ENCODE results near the gene STS. TPM values are rescaled to one million over a fixed set of nuclear protein-coding genes. Genes with fewer than 3 reads are reported as not detected.

Gene STS
- total RNA-seq, 3 donors from 2014 or later (not counting 1 experiment from before 2014, with no cell fraction given): 2.4 to 4.6 (median 2.8) TPM

- H3K4me3 ChIP-seq (ENCODE audit: low read length): no peak overlapping the region
- Mint-ChIP-seq H3K4me1 (peaks cover 7 to 21% of the 10 kb centered on the region in 2 donors), H3K4me3 (peak overlapping the region; percentile 85), H3K27me3 (ENCODE audit: low read depth in 2 of 2) (no peaks in the 10 kb centered on the region), H3K9me3 (no peaks in the 10 kb centered on the region), H3K27ac (peak overlapping the region; percentile 75 to 92), H3K36me3 (no peaks in the 10 kb centered on the region)
- no peak overlapping the region for H3K27ac ChIP-seq (ENCODE audit: low read length)
- DNase-seq (no peak), ATAC-seq (no peak)
- no peaks in the 10 kb centered on the region for H3K27me3 ChIP-seq (ENCODE audit: control insufficient read depth, insufficient read depth, low read length)
- TF ChIP-seq, protein P1, sequence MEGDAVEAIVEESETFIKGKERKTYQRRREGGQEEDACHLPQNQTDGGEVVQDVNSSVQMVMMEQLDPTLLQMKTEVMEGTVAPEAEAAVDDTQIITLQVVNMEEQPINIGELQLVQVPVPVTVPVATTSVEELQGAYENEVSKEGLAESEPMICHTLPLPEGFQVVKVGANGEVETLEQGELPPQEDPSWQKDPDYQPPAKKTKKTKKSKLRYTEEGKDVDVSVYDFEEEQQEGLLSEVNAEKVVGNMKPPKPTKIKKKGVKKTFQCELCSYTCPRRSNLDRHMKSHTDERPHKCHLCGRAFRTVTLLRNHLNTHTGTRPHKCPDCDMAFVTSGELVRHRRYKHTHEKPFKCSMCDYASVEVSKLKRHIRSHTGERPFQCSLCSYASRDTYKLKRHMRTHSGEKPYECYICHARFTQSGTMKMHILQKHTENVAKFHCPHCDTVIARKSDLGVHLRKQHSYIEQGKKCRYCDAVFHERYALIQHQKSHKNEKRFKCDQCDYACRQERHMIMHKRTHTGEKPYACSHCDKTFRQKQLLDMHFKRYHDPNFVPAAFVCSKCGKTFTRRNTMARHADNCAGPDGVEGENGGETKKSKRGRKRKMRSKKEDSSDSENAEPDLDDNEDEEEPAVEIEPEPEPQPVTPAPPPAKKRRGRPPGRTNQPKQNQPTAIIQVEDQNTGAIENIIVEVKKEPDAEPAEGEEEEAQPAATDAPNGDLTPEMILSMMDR (IDR thresholded peaks at IDR 0.05): no peak
- intact Hi-C loops (cut with micrococcal nuclease): loop anchor here (10.0 kb wide), 1 partner anchor 779 kb away; the partner anchor contains the start of gene PNPLA4
- no peaks in the 10 kb centered on the region for H3K36me3 ChIP-seq (ENCODE audit: control insufficient read depth, insufficient read depth, low read length)
- WGBS (ENCODE audit: insufficient coverage): 70% methylated on average over 2 of the region's 3 CpGs
- H3K9me3 ChIP-seq (ENCODE audit: control insufficient read depth, insufficient read depth, low read length): no peaks in the 10 kb centered on the region
- H3K4me1 ChIP-seq (ENCODE audit: control insufficient read depth, insufficient read depth, low read length): peaks cover 9% of the 10 kb centered on the region
Observed at GRCh38 chrX:7146020-7146702, 1.4 kb upstream of the STS start.

GRCh38 chrX:7146703-7147412, 654 bp upstream of the STS start:
- Histone ChIP-seq H3K27me3 (ENCODE audit: control insufficient read depth, insufficient read depth, low read length) (no peaks in the 10 kb centered on the region), H3K4me3 (ENCODE audit: low read length) (peak overlapping the region; percentile 60), H3K36me3 (ENCODE audit: control insufficient read depth, insufficient read depth, low read length) (no peaks in the 10 kb centered on the region), H3K27ac (ENCODE audit: low read length) (peak overlapping the region; percentile 61), H3K9me3 (ENCODE audit: control insufficient read depth, insufficient read depth, low read length) (no peaks in the 10 kb centered on the region), H3K4me1 (ENCODE audit: control insufficient read depth, insufficient read depth, low read length) (peaks cover 9% of the 10 kb centered on the region)
- Mint-ChIP-seq H3K36me3 (no peaks in the 10 kb centered on the region), H3K9me3 (no peaks in the 10 kb centered on the region), H3K27ac (peak overlapping the region; percentile 81 to 92), H3K4me3 (peak overlapping the region; percentile 85), H3K4me1 (peaks cover 7 to 21% of the 10 kb centered on the region in 2 donors), H3K27me3 (ENCODE audit: low read depth in 2 of 2) (no peaks in the 10 kb centered on the region)
- no peak for DNase-seq
- no peak for ATAC-seq
- intact Hi-C loops (cut with micrococcal nuclease): loop anchor here (10.0 kb wide), 1 partner anchor 778 kb away; the partner anchor contains the start of gene PNPLA4
- WGBS (ENCODE audit: insufficient coverage): 39% methylated on average over 11 of the region's 13 CpGs
- TF ChIP-seq, protein P1 (IDR thresholded peaks at IDR 0.05): no peak

DNA sequence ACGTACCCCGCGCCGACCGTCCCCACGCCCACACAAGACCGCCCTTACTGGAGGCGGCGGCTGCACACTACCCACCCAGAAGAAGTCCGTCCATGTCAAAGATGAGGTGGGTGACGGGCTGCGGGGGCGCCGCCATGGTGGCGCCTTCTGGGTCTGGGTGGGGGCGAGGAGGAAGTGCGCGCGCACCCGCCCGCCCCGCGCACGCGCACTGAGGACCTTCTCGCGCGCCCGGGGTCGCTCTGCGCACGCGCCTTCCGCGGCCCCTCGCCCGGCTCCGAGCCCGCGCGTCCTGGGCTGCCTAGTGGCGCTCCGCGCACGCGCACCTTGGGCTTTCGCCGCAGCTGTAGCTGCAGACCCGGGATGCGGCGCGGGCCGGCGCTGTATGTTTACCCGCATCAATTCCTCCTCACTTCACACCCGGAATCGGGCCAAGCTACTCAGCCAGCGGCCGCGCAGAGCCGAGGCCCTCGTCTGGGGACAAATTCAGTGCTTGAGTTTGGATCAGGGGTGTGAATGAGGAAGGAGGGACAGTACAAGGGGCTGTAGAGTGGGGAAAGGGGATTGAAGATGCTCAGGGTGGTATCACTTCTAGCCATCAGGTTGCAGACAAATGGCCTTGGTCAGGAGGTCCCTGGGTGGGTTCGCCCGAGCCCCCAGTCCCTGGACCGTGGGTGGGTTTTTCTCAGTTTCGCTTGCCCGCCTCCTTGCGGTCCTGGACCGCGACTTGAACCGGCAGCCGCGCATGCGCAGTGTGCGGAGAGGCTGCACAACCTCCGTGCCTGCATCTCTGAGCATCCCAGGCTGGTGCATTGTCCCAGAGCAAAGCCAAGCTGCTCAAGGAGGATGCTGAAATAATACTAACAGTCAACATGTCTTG, 704 bp downstream of the STS start, which contains the start of gene PUDP:
Gene PUDP, minus strand, starts transcription at position 176 of the 877 bp plus-strand sequence. Its CDS starts 40 bp downstream, at position 136.
- intact Hi-C loops (cut with micrococcal nuclease): loop anchor here (10.0 kb wide), 1 partner anchor 777 kb away; the partner anchor contains the start of gene PNPLA4
- Histone ChIP-seq H3K4me1 (ENCODE audit: control insufficient read depth, insufficient read depth, low read length) (peaks cover 9% of the 10 kb centered on the region), H3K27me3 (ENCODE audit: control insufficient read depth, insufficient read depth, low read length) (no peaks in the 10 kb centered on the region), H3K9me3 (ENCODE audit: control insufficient read depth, insufficient read depth, low read length) (no peaks in the 10 kb centered on the region), H3K27ac (ENCODE audit: low read length) (peak within 1 kb of the TSS; percentile 83), H3K36me3 (ENCODE audit: control insufficient read depth, insufficient read depth, low read length) (no peaks in the 10 kb centered on the region), H3K4me3 (ENCODE audit: low read length) (peak within 1 kb of the TSS; percentile 99)
- Mint-ChIP-seq H3K4me3 (peak within 1 kb of the TSS; percentile 92), H3K27ac (peak within 1 kb of the TSS; percentile 81 to 92), H3K4me1 (peaks cover 7 to 17% of the 10 kb centered on the region in 2 donors), H3K36me3 (no peaks in the 10 kb centered on the region), H3K9me3 (no peaks in the 10 kb centered on the region), H3K27me3 (ENCODE audit: low read depth in 2 of 2) (no peaks in the 10 kb centered on the region)
- DNase-seq (peak; percentile 82 to 94), ATAC-seq (peak; percentile 84 to 95 (median 87))
- WGBS (ENCODE audit: insufficient coverage): under 1% methylated on average over 70 of the region's 76 CpGs
- TF ChIP-seq, protein P1 (IDR thresholded peaks at IDR 0.05): no peak

Data from natural killer cell (primary cell).